HG02642 (cell line): Measurements from ENCODE around the gene TAF11L3.
"Not testable (repeated sequence)": the region's sequence is repeated elsewhere in the genome, so short reads cannot be mapped to it uniquely, and the experiment has no call there.

ENCODE experiments used
- ATAC-seq: cut with Tn5 transposase; IDR thresholded peaks from one replicate; pipeline ENCODE4 v1.9.1; 2021; ENCODE audit warnings: mild to moderate bottlenecking; ENCODE audit not compliant: unreplicated experiment, poor library complexity

Gene TAF11L3

GRCh38 chr5:17518067-17518466 lies at the start of gene TAF11L3:
Gene TAF11L3 (plus strand): TSS chr5:17518367.
- ATAC-seq, result not testable (repeated sequence)

GRCh38 chr5:17470064-17470463 lies 48.1 kb upstream of the TAF11L3 start:
- no peak for ATAC-seq

GRCh38 chr5:17475064-17475463 lies 43.1 kb upstream of the TAF11L3 start:
- ATAC-seq, result not testable (repeated sequence)

- no peak for ATAC-seq
These were observed 41.1 kb upstream of the TAF11L3 start for GRCh38 chr5:17477043-17477442.

GRCh38 chr5:17477573-17478265 lies 40.4 kb upstream of the TAF11L3 start:
- ATAC-seq, result no peak

GRCh38 chr5:17481378-17481777 lies 36.8 kb upstream of the TAF11L3 start:
- no peak for ATAC-seq

- ATAC-seq, result no peak
These were observed 35.4 kb upstream of the TAF11L3 start for GRCh38 chr5:17482790-17483189.

GRCh38 chr5:17486464-17487173 lies 31.5 kb upstream of the TAF11L3 start:
- not testable (repeated sequence) for ATAC-seq

- ATAC-seq, result no peak
These were observed 31.0 kb upstream of the TAF11L3 start for GRCh38 chr5:17487174-17487512.

- not testable (repeated sequence) for ATAC-seq
These were observed 26.9 kb upstream of the TAF11L3 start for GRCh38 chr5:17491257-17491656.

GRCh38 chr5:17492770-17493169 lies 25.4 kb upstream of the TAF11L3 start:
- no peak for ATAC-seq

- ATAC-seq, result no peak
These were observed 20.7 kb upstream of the TAF11L3 start for GRCh38 chr5:17497446-17497845.

- not testable (repeated sequence) for ATAC-seq
These were observed 20.2 kb upstream of the TAF11L3 start, which contains the start of gene TAF11L2 for GRCh38 chr5:17497931-17498330. Gene TAF11L2 (plus strand): TSS chr5:17498231.

GRCh38 chr5:17511775-17512325 lies 6.3 kb upstream of the TAF11L3 start:
- no peak for ATAC-seq

- not testable (repeated sequence) for ATAC-seq
These were observed 641 bp upstream of the TAF11L3 start for GRCh38 chr5:17517526-17517925.

GRCh38 chr5:17519508-17519907 lies 1.3 kb downstream of the TAF11L3 start:
- not testable (repeated sequence) for ATAC-seq

- ATAC-seq, result not testable (repeated sequence)
These were observed 3.3 kb downstream of the TAF11L3 start, which contains the start of gene TAF11L4 for GRCh38 chr5:17521501-17521900. Gene TAF11L4 (plus strand): TSS chr5:17521801.

GRCh38 chr5:17524935-17525334 lies 6.8 kb downstream of the TAF11L3 start, which contains the start of gene TAF11L5:
Gene TAF11L5 (plus strand): TSS chr5:17525235.
- not testable (repeated sequence) for ATAC-seq

GRCh38 chr5:17526504-17526903 lies 8.3 kb downstream of the TAF11L3 start:
- not testable (repeated sequence) for ATAC-seq

- not testable (repeated sequence) for ATAC-seq
These were observed 10.2 kb downstream of the TAF11L3 start, which contains the start of gene TAF11L6 for GRCh38 chr5:17528369-17528768. Gene TAF11L6 (plus strand): TSS chr5:17528669.
